ENCODE results near the gene ZNF277.
A peak's percentile ranks its signal among the peaks of the same experiment; 100 is the strongest.

Gene ZNF277

GRCh38 chr7:112266595-112267270 is 60.2 kb downstream of the ZNF277 start:
- Histone ChIP-seq H4K91ac (ENCODE audit: low read depth, low read length, poor library complexity) (no peak overlapping the region), H3K4me2 (ENCODE audit: insufficient read depth, low read length, poor library complexity, severe bottlenecking) (no peak overlapping the region), H3K9ac (ENCODE audit: low read depth, low read length, poor library complexity) (no peak overlapping the region), H3K27me3 (ENCODE audit: control insufficient read depth in 3 of 3, insufficient read depth in 3 of 3, low read depth in 1 of 3, low read length in 3 of 3) (no peaks in the 10 kb centered on the region), H2BK5ac (ENCODE audit: low read length) (no peak overlapping the region), H3K27ac (replicated peaks; ENCODE audit: low read length) (no peak overlapping the region), H3K23ac (ENCODE audit: low read depth, low read length, poor library complexity) (no peak overlapping the region), H2AK5ac (ENCODE audit: low read depth, low read length) (no peak overlapping the region), H3K36me3 (replicated peaks in 1 of 2; ENCODE audit: control insufficient read depth in 2 of 2, insufficient read depth in 2 of 2, low read length in 2 of 2) (no peaks in the 10 kb centered on the region), H3K14ac (ENCODE audit: low read length) (no peak overlapping the region), H2BK15ac (ENCODE audit: low read length) (no peak overlapping the region), H2BK120ac (ENCODE audit: low read depth, low read length) (no peak overlapping the region), H2BK12ac (ENCODE audit: low read length) (no peak overlapping the region), H3K4ac (ENCODE audit: low read length) (no peak overlapping the region), H3K4me3 (ENCODE audit: low read length in 2 of 2) (no peak overlapping the region), H4K8ac (ENCODE audit: low read depth, low read length) (no peak overlapping the region), H3K9me3 (replicated peaks in 1 of 2; ENCODE audit: control insufficient read depth in 2 of 2, insufficient read depth in 1 of 2, low read depth in 1 of 2, low read length in 2 of 2) (no peaks in the 10 kb centered on the region), H2AFZ (ENCODE audit: low read length) (no peak overlapping the region), H3K79me1 (ENCODE audit: low read depth, low read length) (no peaks in the 10 kb centered on the region), H3K18ac (ENCODE audit: low read length) (no peak overlapping the region), H3K4me1 (ENCODE audit: control insufficient read depth in 2 of 2, insufficient read depth in 1 of 2, low read depth in 1 of 2, low read length in 2 of 2) (peaks cover 0 to 3% of the 10 kb centered on the region in 2 donors)
- no CpG with 5 or more reads among the region's 5 CpGs for WGBS, 2 donors (ENCODE audit: extremely low coverage in 2 of 2, insufficient read length in 2 of 2, insufficient replicate concordance in 1 of 2)
- DNase-seq (ENCODE audit: low spot score): no peak

- Histone ChIP-seq H4K8ac (ENCODE audit: low read depth, low read length) (no peak overlapping the region), H3K4me1 (ENCODE audit: control insufficient read depth in 2 of 2, insufficient read depth in 1 of 2, low read depth in 1 of 2, low read length in 2 of 2) (peaks cover 3% of the 10 kb centered on the region in 2 donors), H2AK5ac (ENCODE audit: low read depth, low read length) (no peak overlapping the region), H3K4me2 (ENCODE audit: insufficient read depth, low read length, poor library complexity, severe bottlenecking) (no peak overlapping the region), H3K18ac (ENCODE audit: low read length) (no peak overlapping the region), H3K9me3 (replicated peaks in 1 of 2; ENCODE audit: control insufficient read depth in 2 of 2, insufficient read depth in 1 of 2, low read depth in 1 of 2, low read length in 2 of 2) (no peaks in the 10 kb centered on the region), H2BK12ac (ENCODE audit: low read length) (no peak overlapping the region), H3K9ac (ENCODE audit: low read depth, low read length, poor library complexity) (no peak overlapping the region), H3K27ac (replicated peaks; ENCODE audit: low read length) (no peak overlapping the region), H4K91ac (ENCODE audit: low read depth, low read length, poor library complexity) (no peak overlapping the region), H3K14ac (ENCODE audit: low read length) (no peak overlapping the region), H3K36me3 (replicated peaks in 1 of 2; ENCODE audit: control insufficient read depth in 2 of 2, insufficient read depth in 2 of 2, low read length in 2 of 2) (no peaks in the 10 kb centered on the region), H2BK15ac (ENCODE audit: low read length) (no peak overlapping the region), H3K79me1 (ENCODE audit: low read depth, low read length) (peaks cover 1% of the 10 kb centered on the region), H2BK5ac (ENCODE audit: low read length) (no peak overlapping the region), H3K4ac (ENCODE audit: low read length) (no peak overlapping the region), H3K23ac (ENCODE audit: low read depth, low read length, poor library complexity) (no peak overlapping the region), H2BK120ac (ENCODE audit: low read depth, low read length) (no peak overlapping the region), H3K27me3 (ENCODE audit: control insufficient read depth in 3 of 3, insufficient read depth in 3 of 3, low read depth in 1 of 3, low read length in 3 of 3) (no peaks in the 10 kb centered on the region), H2AFZ (ENCODE audit: low read length) (no peak overlapping the region), H3K4me3 (ENCODE audit: low read length in 2 of 2) (no peak overlapping the region)
- no peak for DNase-seq (ENCODE audit: low spot score)
- no CpG with 5 or more reads among the region's 1 CpG for WGBS, 2 donors (ENCODE audit: extremely low coverage in 2 of 2, insufficient read length in 2 of 2, insufficient replicate concordance in 1 of 2)
Measured at GRCh38 chr7:112267944-112268691, 61.6 kb downstream of the ZNF277 start.

GRCh38 chr7:112271162-112271561 is 64.7 kb downstream of the ZNF277 start:
- Histone ChIP-seq H4K91ac (ENCODE audit: low read depth, low read length, poor library complexity) (no peak overlapping the region), H3K9me3 (replicated peaks in 1 of 2; ENCODE audit: control insufficient read depth in 2 of 2, insufficient read depth in 1 of 2, low read depth in 1 of 2, low read length in 2 of 2) (no peaks in the 10 kb centered on the region), H3K4me1 (ENCODE audit: control insufficient read depth in 2 of 2, insufficient read depth in 1 of 2, low read depth in 1 of 2, low read length in 2 of 2) (peaks cover 3 to 5% of the 10 kb centered on the region in 2 donors), H3K18ac (ENCODE audit: low read length) (no peak overlapping the region), H3K36me3 (replicated peaks in 1 of 2; ENCODE audit: control insufficient read depth in 2 of 2, insufficient read depth in 2 of 2, low read length in 2 of 2) (no peaks in the 10 kb centered on the region), H3K9ac (ENCODE audit: low read depth, low read length, poor library complexity) (no peak overlapping the region), H2BK12ac (ENCODE audit: low read length) (no peak overlapping the region), H3K4me3 (ENCODE audit: low read length in 2 of 2) (no peak overlapping the region), H3K79me1 (ENCODE audit: low read depth, low read length) (peaks cover 1% of the 10 kb centered on the region), H2AFZ (ENCODE audit: low read length) (no peak overlapping the region), H2BK15ac (ENCODE audit: low read length) (no peak overlapping the region), H3K27ac (replicated peaks; ENCODE audit: low read length) (no peak overlapping the region), H2AK5ac (ENCODE audit: low read depth, low read length) (no peak overlapping the region), H2BK5ac (ENCODE audit: low read length) (no peak overlapping the region), H3K23ac (ENCODE audit: low read depth, low read length, poor library complexity) (no peak overlapping the region), H4K8ac (ENCODE audit: low read depth, low read length) (no peak overlapping the region), H3K27me3 (ENCODE audit: control insufficient read depth in 3 of 3, insufficient read depth in 3 of 3, low read depth in 1 of 3, low read length in 3 of 3) (no peaks in the 10 kb centered on the region), H3K14ac (ENCODE audit: low read length) (no peak overlapping the region), H2BK120ac (ENCODE audit: low read depth, low read length) (no peak overlapping the region), H3K4me2 (ENCODE audit: insufficient read depth, low read length, poor library complexity, severe bottlenecking) (no peak overlapping the region), H3K4ac (ENCODE audit: low read length) (no peak overlapping the region)
- WGBS, 2 donors (ENCODE audit: extremely low coverage in 2 of 2, insufficient read length in 2 of 2, insufficient replicate concordance in 1 of 2): no CpG with 5 or more reads among the region's 2 CpGs
- no peak for DNase-seq (ENCODE audit: low spot score)

- H3K79me1 ChIP-seq (ENCODE audit: low read depth, low read length): peaks cover 1% of the 10 kb centered on the region
- no peak for DNase-seq (ENCODE audit: low spot score)
- H3K18ac ChIP-seq (ENCODE audit: low read length): peak overlapping the region; percentile 20
- H2BK12ac ChIP-seq (ENCODE audit: low read length): no peak overlapping the region
- no peak overlapping the region for H3K4me2 ChIP-seq (ENCODE audit: insufficient read depth, low read length, poor library complexity, severe bottlenecking)
- H2AK5ac ChIP-seq (ENCODE audit: low read depth, low read length): no peak overlapping the region
- H3K9ac ChIP-seq (ENCODE audit: low read depth, low read length, poor library complexity): no peak overlapping the region
- no peaks in the 10 kb centered on the region for H3K9me3 ChIP-seq (replicated peaks in 1 of 2; ENCODE audit: control insufficient read depth in 2 of 2, insufficient read depth in 1 of 2, low read depth in 1 of 2, low read length in 2 of 2)
- no peak overlapping the region for H2AFZ ChIP-seq (ENCODE audit: low read length)
- H2BK15ac ChIP-seq (ENCODE audit: low read length): no peak overlapping the region
- no peak overlapping the region for H4K8ac ChIP-seq (ENCODE audit: low read depth, low read length)
- no peak overlapping the region for H3K4ac ChIP-seq (ENCODE audit: low read length)
- no peak overlapping the region for H2BK120ac ChIP-seq (ENCODE audit: low read depth, low read length)
- no CpG with 5 or more reads among the region's 7 CpGs for WGBS, 2 donors (ENCODE audit: extremely low coverage in 2 of 2, insufficient read length in 2 of 2, insufficient replicate concordance in 1 of 2)
- no peak overlapping the region for H4K91ac ChIP-seq (ENCODE audit: low read depth, low read length, poor library complexity)
- H3K4me1 ChIP-seq (ENCODE audit: control insufficient read depth in 2 of 2, insufficient read depth in 1 of 2, low read depth in 1 of 2, low read length in 2 of 2): peaks cover 0 to 5% of the 10 kb centered on the region in 2 donors
- H3K23ac ChIP-seq (ENCODE audit: low read depth, low read length, poor library complexity): no peak overlapping the region
- H3K27me3 ChIP-seq (ENCODE audit: control insufficient read depth in 3 of 3, insufficient read depth in 3 of 3, low read depth in 1 of 3, low read length in 3 of 3): no peaks in the 10 kb centered on the region
- H3K36me3 ChIP-seq (replicated peaks in 1 of 2; ENCODE audit: control insufficient read depth in 2 of 2, insufficient read depth in 2 of 2, low read length in 2 of 2): no peaks in the 10 kb centered on the region
- H3K4me3 ChIP-seq (ENCODE audit: low read length in 2 of 2): no peak overlapping the region
- no peak overlapping the region for H3K27ac ChIP-seq (replicated peaks; ENCODE audit: low read length)
- H3K14ac ChIP-seq (ENCODE audit: low read length): no peak overlapping the region
- H2BK5ac ChIP-seq (ENCODE audit: low read length): no peak overlapping the region
Measured at GRCh38 chr7:112272921-112273561, 66.5 kb downstream of the ZNF277 start.

Data from neuronal stem cell (in vitro differentiated cells).